Umbilical cord (tissue), 2 donors: Measurements from ENCODE around the gene TRMT44. TPM values are rescaled to one million over a fixed set of nuclear protein-coding genes. Genes with fewer than 3 reads are reported as not detected.
"Not testable (repeated sequence)": the region's sequence is repeated elsewhere in the genome, so short reads cannot be mapped to it uniquely, and the experiment has no call there.

Experiments
- DNase-seq: peaks from one replicate; pipeline ENCODE4 v3.0.0-alpha.2; 2015; ENCODE audit warnings: low spot score
- total RNA-seq: library from RNA; depleted of rRNA; stranded (reverse); fragments of >200 nt; gene quantifications from one replicate; pipeline ENCODE4 v1.2.3, GENCODE V29; 2014; ENCODE audit warnings: low replicate concordance; ENCODE audit not compliant: insufficient read depth

TRMT44 gene
- total RNA-seq, 1 donor from 2014 or later: 42.9 TPM

GRCh38 chr4:8469550-8469949, 29.0 kb downstream of the TRMT44 start:
- DNase-seq: no peak

GRCh38 chr4:8470451-8471024, 30.0 kb downstream of the TRMT44 start:
- DNase-seq: no peak

- DNase-seq: no peak
Measured at GRCh38 chr4:8471211-8471875, 30.8 kb downstream of the TRMT44 start.

GRCh38 chr4:8472158-8472688, 31.6 kb downstream of the TRMT44 start:
- DNase-seq: peak; percentile 21

DNA sequence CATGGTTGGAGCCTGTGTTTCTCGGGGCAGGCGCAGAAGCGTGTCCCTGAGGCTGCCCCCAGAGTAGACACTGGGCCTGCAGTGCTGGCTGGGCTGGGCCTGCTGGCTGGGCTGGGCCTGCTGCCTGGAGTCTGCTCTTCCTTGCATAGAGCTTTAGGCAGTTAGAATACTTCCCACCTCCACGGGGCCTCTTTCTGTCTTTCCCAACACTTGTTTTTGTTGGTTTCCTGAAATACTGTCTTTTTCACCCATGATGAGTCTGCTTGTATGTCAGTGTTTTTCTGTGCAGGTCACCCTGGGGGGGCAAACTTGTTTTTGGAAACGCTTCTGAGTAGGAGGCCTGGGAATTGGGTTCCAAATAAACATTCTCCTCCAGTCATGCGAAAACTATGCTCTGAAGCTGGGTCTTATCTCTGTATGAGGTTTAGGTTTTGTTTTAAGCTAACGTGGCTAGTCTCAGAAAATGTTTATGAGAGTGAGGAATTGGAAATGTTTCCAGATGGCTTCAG, 32.2 kb downstream of the TRMT44 start:
- peak; percentile 95 for DNase-seq

- DNase-seq: no peak
Measured at GRCh38 chr4:8473198-8473919, 32.8 kb downstream of the TRMT44 start.

- peak; percentile 36 for DNase-seq
Measured at GRCh38 chr4:8473920-8474590, 33.5 kb downstream of the TRMT44 start.

DNA sequence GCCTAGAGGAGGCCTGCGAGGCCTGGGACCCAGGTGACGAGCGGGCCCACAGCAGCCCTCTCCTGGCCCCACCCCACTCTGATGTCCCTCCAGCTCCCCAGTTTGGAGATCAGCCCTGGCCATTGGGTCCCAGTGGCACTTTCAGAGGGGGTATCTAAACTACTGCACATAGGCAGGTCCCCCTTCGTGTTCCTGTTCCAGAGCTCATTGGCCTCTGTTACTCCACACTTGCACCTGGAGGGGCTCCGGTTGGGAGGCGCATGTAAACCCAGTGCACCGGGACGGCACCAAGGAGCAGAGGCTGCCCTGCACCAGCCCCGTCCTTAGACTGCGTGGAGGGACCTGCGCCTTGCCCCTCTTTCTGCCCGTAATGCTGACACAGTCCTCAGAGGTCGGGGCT, 34.3 kb downstream of the TRMT44 start:
- DNase-seq: no peak

DNA sequence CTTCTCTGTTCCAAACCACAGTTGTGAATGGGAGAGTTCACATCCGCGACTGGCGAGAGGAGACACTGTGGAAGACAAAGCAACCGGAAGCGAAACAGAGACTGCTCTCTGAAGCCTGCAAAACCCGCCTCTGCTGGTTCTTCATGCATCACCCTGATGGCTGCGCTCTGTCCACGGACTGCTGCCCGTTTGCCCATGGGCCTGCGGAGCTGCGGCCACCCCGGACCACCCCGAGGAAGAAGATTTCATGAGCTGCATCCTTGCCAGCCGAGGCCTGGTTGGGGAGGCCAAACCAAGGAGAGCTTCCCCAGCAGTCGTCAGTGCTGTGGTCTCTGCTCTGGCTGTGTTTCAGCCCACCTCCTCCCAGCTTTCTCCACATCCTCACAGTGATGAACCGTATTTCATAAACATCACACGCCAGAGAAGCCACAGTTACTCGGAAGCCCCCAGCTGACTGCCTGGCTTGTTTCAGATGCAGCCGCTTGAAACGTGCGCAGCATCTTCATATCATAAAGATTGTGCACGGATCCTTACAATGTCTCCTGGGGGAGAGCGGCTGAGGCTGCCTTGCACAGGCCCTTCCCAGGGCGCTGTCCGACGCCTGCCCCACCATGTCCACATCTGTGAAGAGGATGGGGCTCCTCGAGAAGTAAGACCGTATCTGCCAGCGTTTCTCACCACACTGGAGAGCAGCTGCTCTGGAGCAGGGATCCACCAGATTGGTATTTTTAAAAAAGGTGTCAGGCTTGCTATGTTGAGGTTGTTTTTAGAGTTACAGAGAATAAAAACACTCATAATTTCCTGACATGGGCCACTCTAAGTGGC, 35.4 kb downstream of the TRMT44 start:
- DNase-seq: peak; percentile 7

DNA sequence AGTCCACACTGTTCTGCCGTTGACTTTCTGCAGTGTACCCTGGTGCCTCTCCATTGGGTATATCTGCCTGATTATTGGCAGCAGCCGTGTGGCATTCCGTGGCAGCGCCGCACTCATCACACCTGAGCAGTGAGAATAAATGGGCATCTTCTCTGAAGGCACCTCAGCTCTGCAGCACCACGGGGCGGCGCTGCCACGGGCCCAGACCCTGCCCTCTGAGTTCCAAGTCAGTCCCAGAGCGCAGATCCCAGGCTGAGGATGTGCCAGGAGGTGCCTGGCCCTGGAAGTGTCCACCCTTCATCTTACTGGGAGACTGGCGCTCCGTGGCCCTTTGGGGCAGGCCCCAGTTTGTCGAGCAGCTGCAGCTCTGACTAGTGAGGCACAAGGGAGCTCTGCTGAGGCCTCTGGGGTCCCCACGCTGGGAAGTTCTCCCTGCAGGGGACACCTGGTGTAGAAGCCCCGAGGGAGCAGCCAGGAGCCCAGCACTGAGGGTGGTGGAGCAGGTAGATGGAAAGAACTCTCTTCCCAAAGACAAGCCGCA, 36.6 kb downstream of the TRMT44 start:
- no peak for DNase-seq

- DNase-seq: no peak
Measured at GRCh38 chr4:8477676-8478075, 37.1 kb downstream of the TRMT44 start.

DNA sequence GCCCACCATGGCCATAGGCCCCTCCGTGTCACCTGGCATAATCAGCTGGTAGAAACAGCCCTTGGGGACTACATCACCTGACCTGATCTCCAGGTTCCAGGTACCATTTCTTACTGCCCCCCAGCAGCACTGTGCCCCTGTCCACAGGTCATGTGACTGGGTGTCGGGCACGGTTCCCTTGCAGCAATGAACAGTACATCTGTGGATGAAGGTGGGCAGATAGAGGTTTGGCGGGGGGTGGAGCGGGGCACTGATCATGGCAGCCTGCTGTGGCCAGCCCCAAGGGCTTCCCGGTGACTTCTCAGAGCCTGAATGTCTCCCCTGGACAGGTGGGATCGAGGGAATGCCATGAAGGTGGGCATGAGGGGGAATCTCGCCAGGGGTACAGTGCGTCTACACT, 37.8 kb downstream of the TRMT44 start:
- no peak for DNase-seq

- DNase-seq: peak; percentile 52
Measured at GRCh38 chr4:8478801-8479744, 38.5 kb downstream of the TRMT44 start.

DNA sequence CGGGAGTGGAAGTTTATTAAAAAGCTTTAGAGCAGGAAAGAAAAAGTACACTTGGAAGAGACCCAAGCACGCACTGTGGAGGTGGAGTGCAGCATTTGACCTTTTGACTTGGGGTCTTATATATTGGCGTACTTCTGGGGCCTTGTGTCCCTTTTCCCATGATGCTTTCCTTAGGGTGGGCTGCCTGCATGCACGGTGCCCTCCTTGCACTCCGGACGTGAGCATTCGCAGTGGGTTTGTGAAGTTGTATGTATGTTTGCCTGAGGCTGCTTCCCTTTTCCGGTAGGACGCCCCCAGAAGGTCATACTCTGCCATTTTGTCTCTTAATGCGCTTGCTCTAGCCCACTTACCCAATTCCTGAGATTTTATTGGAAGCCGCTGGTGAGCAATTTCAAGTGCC, 39.6 kb downstream of the TRMT44 start:
- DNase-seq: no peak

DNA sequence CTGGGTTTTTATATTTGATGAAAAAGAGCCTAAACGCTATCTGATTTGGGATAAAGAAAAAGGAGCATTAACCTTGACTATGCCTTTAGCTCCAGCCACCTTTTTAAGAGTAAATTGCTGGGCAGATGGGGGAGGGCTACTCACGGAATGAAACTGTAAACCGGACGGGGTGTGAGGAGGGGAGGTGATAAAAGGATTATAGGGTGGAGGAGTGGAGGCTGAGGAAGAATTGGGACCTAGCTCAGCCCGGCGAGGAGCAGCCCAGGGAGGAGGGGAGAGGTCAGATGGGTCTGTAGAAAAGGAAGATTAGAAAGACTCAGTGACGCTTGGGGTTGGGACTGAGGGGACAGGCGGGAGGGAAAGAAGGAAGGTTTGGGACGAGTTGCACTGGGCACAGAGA, 46.1 kb downstream of the TRMT44 start:
- DNase-seq: not testable (repeated sequence)

DNA sequence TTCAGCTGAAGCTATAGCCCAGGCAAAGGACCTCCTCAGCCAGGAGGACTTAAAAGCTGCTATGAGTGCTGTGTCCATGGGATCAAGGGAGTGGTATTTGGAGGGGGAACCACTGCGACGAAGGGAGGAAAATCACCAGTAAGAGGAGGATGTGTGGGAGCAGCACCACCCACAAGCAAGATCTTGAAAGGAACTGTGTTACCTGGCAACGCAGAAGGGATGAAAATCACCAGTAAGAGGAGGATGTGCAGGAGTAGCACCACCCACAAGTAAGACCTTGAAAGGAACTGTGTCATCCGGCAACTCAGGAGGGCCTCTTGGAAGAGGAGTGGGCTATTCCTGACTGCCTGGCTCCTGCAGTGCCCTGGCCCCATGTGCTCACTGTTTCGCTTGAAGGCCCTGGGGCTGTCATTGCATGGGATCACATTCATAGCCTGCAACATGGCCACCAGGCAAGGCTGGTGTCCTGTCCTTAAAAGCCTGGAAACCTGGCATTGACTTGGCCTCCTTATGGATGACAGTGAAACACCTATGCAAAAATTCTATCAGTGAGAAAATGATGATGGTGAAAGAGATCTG, 48.3 kb downstream of the TRMT44 start:
- DNase-seq: no peak

- DNase-seq: not testable (repeated sequence)
Measured at GRCh38 chr4:8491478-8491877, 50.9 kb downstream of the TRMT44 start.

DNA sequence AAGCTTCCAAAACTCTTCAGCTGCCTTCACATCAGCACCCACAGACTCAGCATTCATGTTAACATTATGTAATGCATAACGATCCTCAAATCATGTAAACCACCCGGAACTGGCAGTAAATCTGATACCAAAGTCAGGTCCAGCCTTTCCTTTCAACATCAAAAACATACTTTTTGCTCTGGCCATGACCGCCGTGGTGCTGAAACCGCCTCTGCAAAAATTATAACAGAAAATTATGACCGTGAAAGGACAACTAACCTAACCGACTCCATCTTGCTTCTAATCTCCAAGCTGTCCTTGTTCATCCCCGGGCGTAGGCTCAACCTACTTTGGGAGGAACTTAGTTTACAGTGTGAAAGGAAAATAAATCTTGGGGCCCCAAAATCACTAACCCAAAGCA, 51.6 kb downstream of the TRMT44 start:
- no peak for DNase-seq

DNA sequence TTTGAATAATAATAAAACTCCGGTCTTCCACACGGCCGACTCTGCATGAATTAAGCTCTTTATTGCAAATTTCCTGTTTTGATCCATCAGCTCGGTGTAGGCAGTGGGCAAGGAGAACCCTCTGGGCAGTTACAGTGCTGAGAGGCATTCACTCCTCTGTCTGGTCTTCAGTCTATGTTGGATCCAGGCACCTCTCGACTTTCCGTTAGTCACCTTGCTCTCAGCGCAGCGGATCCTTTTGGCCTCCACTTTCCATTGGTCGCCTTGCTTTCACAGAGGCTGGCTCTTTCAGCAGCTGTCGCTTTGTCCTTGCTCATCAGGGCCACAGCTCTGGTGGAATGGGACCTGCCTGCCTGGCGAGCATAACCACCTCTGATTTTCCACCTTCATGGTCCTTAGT, 52.9 kb downstream of the TRMT44 start:
- no peak for DNase-seq
